Ascending aorta (tissue), 2 donors: ENCODE measurements around the gene CDK1. TPM values are rescaled to one million over a fixed set of nuclear protein-coding genes. Genes with fewer than 3 reads are reported as not detected.

ENCODE experiments used
- DNase-seq, 2 donors: peaks; one replicate each; pipeline ENCODE4 v3.0.0-alpha.2; 2019; ENCODE audit warnings: low spot score in 2 of 2
- H3K27ac ChIP-seq, 2 donors: fragments of 200-600 bp; sonication (generic); one replicate each; pipeline ENCODE4 v1.5.1; 2016 to 2017; ENCODE audit warnings: mild to moderate bottlenecking in 1 of 2
- H3K27me3 ChIP-seq: fragments of 200-600 bp; sonication (generic); one replicate; pipeline ENCODE4 v1.5.1; 2017
- H3K36me3 ChIP-seq, 2 donors: fragments of 200-600 bp; sonication (generic); one replicate each; pipeline ENCODE4 v1.5.1; 2016
- H3K4me1 ChIP-seq, 2 donors: fragments of 200-600 bp; sonication (generic); one replicate each; pipeline ENCODE4 v1.5.1; 2016 to 2017; ENCODE audit warnings: mild to moderate bottlenecking in 1 of 2
- H3K4me3 ChIP-seq, 2 donors: fragments of 200-600 bp; sonication (generic); one replicate each; pipeline ENCODE4 v1.5.1; 2016 to 2017; ENCODE audit warnings: mild to moderate bottlenecking in 1 of 2
- H3K9me3 ChIP-seq, 2 donors: fragments of 200-600 bp; sonication (generic); one replicate each; pipeline ENCODE4 v1.5.1; 2016
- CTCF ChIP-seq, 3 experiments: fragments of 200-600 bp in 2 of 3; fragments of 450-650 bp in 1 of 3; sonication (generic) in 2 of 3; IDR thresholded peaks; one replicate each; pipeline ENCODE4 v1.5.1; 2016 to 2019; ENCODE audit warnings: antibody characterized with exemption in 3 of 3, mild to moderate bottlenecking in 1 of 3, moderate library complexity in 1 of 3
- intact Hi-C: fragments of 100-400 bp; cut with DNase I; formaldehyde crosslinking; loops from one replicate; pipeline ENCODE4 v1.15.1; 2023
- total RNA-seq: library from RNA; depleted of rRNA; stranded (reverse); fragments of >200 nt; gene quantifications from one replicate; pipeline ENCODE4 v1.1.0, GENCODE V29; 2016

CDK1 gene
- total RNA-seq, 1 donor from 2014 or later = not detected

- Histone ChIP-seq H3K27me3 (no peaks in the 10 kb centered on the region), H3K4me1 (peaks cover 0 to 4% of the 10 kb centered on the region in 2 donors), H3K9me3 (no peaks in the 10 kb centered on the region), H3K4me3 (no peak overlapping the region), H3K36me3 (no peaks in the 10 kb centered on the region), H3K27ac (peak overlapping the region in 1 of 2 donors; percentile 33)
- intact Hi-C loops = loop anchor here (5.0 to 10.0 kb wide), 3 partner anchors 367 to 1077 kb away; no protein-coding TSS in a partner anchor
- no peak for TF ChIP-seq CTCF (IDR thresholded peaks at IDR 0.05)
- no peak for DNase-seq
These were observed 39.1 kb downstream of the CDK1 start for GRCh38 chr10:60817398-60817805.

GRCh38 chr10:60818134-60818770 is 40.0 kb downstream of the CDK1 start:
- Histone ChIP-seq H3K4me3 (no peak overlapping the region), H3K27me3 (no peaks in the 10 kb centered on the region), H3K9me3 (no peaks in the 10 kb centered on the region), H3K36me3 (no peaks in the 10 kb centered on the region), H3K4me1 (peaks cover 0 to 4% of the 10 kb centered on the region in 2 donors), H3K27ac (no peak overlapping the region)
- intact Hi-C loops = loop anchor here (5.0 to 10.0 kb wide), 3 partner anchors 367 to 1077 kb away; no protein-coding TSS in a partner anchor
- TF ChIP-seq CTCF (IDR thresholded peaks at IDR 0.05) = no peak
- no peak for DNase-seq

DNA sequence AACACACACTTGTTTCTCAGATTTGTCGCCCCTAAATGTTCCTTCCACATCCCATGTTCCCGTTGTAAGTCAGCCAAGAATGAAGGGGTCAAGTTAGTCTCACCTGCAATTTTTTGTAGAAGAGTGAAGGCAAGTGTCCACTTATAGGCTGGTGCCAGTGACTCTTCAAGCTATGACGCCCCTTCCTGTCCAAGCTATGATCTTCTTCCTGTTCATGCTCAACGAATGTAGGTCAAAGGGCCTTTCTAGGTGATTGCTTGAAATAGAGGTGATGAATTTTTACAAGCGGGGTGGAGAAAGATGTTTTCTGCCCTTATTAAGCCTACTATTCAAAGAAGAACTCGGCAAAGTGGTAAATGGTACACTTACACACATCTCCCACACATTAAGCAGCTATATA is 41.0 kb downstream of the CDK1 start:
- no peaks in the 10 kb centered on the region for H3K9me3 ChIP-seq
- no peaks in the 10 kb centered on the region for H3K36me3 ChIP-seq
- no peak for TF ChIP-seq CTCF (IDR thresholded peaks at IDR 0.05)
- no peak overlapping the region for H3K4me3 ChIP-seq
- intact Hi-C loops = loop anchor here (5.0 to 10.0 kb wide), 3 partner anchors 366 to 1076 kb away; no protein-coding TSS in a partner anchor
- no peak overlapping the region for H3K27ac ChIP-seq
- H3K27me3 ChIP-seq = no peaks in the 10 kb centered on the region
- DNase-seq = no peak
- H3K4me1 ChIP-seq = peaks cover 0 to 4% of the 10 kb centered on the region in 2 donors

DNA sequence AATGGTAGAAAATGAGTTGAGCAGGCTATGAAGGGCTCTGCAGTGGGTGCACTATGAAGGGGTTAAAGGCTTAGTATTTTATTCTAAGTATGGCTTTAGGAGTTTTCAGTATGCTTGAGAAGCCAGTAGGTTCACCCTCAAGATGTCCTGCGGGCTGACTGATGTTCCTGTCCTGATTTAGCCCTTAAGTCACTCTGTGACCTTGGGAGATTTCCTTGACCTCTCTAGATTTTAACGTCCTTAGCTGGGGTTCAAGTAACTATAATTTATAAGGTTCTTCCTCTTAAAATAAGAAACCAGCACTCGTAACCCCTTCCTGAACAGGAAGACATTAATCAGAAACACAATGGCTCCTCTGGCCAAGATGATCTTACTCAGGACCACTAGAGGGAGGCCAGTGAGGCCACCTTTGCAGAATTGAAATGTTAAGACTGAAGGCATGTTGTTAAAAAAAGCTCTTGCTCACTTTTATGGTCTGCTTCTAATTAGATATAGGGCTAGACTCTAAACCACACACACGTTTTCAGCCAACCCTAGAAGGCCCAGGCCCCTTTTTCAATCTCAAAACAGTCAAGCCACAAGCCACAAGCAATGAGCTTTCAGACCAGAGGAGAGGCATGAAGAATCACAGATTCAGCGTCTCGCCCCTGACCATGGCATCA is 41.9 kb downstream of the CDK1 start:
- Histone ChIP-seq H3K4me3 (no peak overlapping the region), H3K9me3 (no peaks in the 10 kb centered on the region), H3K4me1 (peaks cover 0 to 4% of the 10 kb centered on the region in 2 donors), H3K27me3 (no peaks in the 10 kb centered on the region), H3K36me3 (no peaks in the 10 kb centered on the region), H3K27ac (no peak overlapping the region)
- no peak for DNase-seq
- intact Hi-C loops = loop anchor here (1.0 kb wide), 1 partner anchor 145 kb away; no protein-coding TSS in a partner anchor
- peak in 1 of 3 experiments; percentile 24 for TF ChIP-seq CTCF (IDR thresholded peaks at IDR 0.05)

DNA sequence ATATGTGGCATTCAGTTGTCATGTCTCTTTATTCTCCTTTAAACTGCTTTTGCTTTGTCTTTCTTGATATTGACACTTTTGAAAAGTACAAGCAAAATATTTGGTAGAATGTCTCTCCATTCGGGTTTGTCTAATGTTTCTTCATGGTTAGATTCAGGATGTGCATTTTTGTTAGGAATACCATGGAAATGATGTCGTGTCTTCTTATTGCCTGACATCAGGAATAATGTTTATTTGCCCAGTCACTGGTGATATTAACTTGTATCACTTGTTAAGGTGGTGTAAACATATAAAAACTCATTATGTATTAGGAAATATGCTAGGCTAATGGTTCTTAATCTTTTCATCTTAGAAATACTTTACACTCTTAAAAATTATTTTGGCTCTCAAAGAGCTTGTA is 43.4 kb downstream of the CDK1 start:
- no peaks in the 10 kb centered on the region for H3K36me3 ChIP-seq
- intact Hi-C loops = no loop called here
- DNase-seq = no peak
- H3K4me1 ChIP-seq = peaks cover 0 to 4% of the 10 kb centered on the region in 2 donors
- no peak for TF ChIP-seq CTCF (IDR thresholded peaks at IDR 0.05)
- H3K9me3 ChIP-seq = no peaks in the 10 kb centered on the region
- no peak overlapping the region for H3K4me3 ChIP-seq
- H3K27ac ChIP-seq = no peak overlapping the region
- no peaks in the 10 kb centered on the region for H3K27me3 ChIP-seq
